Activated CD8-positive, alpha-beta memory T cell treated with anti-CD3 and anti-CD28 coated beads for 24 hours (primary cell): ENCODE measurements around the gene SDF4.

Source experiments
- DNase-seq: peaks from one replicate; pipeline ENCODE4 v3.0.0-alpha.2; 2020

SDF4 gene

DNA sequence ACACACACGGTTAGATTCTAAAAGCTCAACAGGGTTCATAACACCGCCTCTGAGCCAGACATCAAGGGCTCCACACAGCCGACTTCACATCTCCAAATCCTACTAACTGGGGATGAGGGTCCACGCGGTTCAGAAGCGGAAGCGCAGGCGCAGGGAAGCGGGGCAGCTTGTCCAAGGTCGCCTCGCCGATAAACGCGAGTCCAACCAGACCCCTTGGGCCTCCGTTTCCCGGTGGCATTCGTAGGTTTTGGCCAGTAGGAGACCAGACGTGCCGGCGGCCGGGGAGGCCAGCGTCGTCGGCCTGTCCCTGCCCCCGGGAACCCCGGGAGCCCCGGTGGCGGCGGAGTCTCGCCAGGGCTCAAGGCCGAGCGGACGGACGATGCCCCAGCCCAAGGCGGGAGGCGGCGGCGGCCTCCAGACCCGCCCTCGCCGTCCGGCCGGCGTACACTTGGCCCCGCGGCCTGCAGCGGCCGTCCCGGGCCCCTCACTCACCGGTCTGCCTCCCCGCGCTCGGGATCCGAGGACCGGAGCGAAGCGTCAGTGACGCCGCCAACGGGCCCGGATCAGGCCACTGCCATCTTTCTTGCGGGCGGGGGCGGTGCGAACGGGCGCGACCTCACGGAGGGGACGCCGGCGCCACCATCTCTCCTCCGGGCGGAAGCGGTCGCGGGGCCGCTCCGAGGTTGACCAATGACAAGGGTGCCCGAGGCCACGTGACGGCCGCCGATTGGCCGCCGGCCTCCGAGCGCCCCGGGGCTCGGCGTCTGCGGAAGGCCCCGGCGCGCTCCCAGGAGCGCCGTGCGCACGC is at the start of gene SDF4:
SDF4 (minus strand) TSS at position 602 of the 808 bp plus-strand sequence. CDS start 3,229 bp downstream, outside the sequence.
- peak; percentile 96 for DNase-seq

DNA sequence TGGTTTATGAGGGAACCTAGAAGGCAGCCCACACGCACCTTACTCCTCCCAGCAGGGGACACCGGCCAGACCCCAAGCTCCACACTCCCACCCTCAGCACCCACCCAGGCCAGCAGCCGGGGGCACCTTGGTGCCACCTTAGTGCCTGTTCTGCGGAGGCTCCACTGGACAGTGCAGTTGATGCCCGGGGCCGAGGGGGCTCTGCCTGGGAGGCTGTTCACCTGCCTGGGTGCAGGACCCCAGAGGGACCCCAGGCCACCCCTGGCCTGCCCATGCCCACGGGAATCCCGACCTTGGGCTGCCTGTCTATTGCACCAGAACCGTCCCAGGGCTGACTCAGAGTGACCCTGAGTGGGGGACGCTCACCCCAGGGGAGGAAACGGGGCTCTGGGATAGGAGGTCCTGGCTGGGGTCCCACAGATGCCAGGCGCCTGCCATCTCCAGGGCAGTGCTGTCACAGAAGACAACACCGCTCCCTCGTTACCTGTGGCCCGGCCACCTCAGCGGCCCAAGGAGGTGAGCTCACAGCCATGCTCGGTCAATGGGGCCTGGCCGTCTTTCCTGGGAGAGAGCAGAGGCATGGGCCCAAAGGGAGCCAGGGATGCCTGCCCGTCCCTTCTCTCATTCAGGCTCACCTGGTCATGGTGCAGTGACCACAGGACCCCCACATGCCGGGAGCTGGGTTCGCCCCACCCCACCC is 49.1 kb upstream of the SDF4 start:
- DNase-seq: no peak

GRCh38 chr1:1279028-1279427 is 47.2 kb upstream of the SDF4 start:
- no peak for DNase-seq

GRCh38 chr1:1278620-1279019 is 46.8 kb upstream of the SDF4 start:
- DNase-seq: no peak

DNA sequence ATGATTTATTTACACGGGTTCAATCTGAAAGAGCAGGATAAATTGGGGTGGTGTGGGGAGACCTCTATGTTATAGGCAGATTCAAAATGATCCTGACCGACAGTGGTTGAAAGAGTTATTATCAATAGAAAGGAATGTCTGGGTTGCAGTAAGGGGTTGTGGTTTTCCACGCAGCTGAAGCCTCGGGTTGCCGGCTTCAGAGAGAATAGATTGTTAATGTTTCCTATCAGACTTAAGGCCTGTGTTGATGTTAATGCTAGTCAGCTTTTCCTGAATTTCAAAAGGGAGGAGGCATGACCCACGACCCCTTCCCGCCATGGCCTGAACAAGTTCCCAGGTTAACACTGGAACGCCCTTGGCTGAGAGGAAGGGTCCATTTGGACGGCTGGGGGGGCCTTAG is 44.0 kb upstream of the SDF4 start:
- DNase-seq: no peak

- DNase-seq: no peak
Observed at GRCh38 chr1:1274931-1275431, 43.2 kb upstream of the SDF4 start.

- no peak for DNase-seq
Observed at GRCh38 chr1:1274299-1274930, 42.6 kb upstream of the SDF4 start.

DNA sequence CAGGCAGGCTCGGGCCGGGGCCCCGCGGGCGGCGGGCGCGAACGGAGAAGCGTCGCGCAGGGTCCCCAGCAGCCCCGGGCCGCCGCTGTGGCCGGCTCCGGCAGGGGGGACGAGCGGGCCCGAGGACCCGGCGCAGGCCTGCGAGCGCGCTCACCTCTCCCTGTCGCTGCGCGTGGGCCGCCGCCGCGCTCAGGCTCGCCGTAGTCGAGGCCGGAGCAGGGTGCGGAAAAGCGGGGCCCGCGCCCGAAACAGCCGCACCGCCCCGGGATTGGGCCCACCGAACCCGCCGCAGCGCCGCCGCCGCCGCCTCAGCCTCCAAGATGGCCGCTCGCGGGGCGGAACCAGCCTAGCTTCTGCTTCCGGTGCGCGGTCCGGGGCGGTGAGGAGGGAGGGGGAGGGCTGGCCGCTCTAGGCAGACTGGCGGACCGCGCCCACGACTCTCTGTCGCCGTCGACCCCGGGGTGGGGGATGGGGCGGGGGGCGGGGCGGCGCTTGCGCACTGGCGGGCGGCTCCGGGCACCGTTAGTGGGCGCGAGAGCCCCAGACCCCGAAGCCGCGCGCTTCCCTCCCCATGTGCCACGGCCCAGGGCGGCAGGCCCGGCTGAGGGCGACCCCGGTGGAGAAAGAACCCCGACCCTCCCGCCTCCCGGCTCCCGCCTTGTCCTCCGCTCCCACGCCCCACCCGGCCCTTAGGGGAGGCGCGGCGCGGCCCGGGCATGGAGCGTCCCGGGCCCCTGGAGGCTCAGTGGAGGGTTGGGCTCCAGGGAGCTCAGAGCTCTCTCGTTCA is 41.9 kb upstream of the SDF4 start, which contains the start of gene UBE2J2:
UBE2J2 (minus strand) TSS at position 343 of the 787 bp plus-strand sequence. CDS start 5,862 bp downstream, outside the sequence.
- peak; percentile 96 for DNase-seq

GRCh38 chr1:1273209-1273511 is 41.4 kb upstream of the SDF4 start:
- DNase-seq: no peak

DNA sequence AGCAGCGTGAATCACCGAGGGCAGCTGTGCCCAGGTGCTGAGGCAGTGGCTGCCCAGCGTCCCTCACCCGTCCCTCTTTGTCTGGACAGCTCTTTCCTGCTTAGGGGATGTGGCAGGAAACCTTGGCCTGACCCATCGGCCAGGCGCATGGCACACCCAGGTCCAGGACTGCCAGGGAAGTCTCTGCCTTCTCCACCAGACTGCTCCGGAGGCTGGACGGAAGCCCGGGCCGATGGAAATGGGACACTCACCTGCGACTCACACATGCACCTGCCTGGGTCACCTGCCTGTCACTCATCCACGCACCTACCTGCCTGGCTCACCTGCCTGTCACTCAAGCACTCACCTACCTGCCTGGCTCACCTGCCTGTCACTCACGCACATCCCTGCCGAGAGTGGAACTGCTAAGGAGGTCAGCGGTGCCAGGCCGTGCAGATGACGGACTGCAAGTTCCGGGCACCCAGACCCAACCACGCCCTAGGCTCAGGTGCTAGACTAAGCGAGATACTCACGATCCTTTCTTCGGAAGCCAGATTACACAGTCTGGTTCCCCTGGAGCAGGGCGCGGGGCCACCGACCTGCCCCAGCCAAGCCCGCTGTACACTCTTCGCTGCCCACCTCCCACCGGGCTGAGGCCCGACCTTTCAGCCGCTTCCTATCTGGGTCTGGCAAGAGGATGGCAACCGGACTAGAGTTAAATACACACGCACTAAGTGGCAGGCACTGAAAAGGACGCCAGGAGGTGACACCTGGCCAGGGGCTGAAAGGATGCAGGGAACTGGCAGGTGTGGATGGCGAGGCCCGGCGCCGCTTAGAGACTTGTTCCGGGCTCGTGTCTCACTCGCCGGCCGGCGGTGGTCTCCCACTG is 40.8 kb upstream of the SDF4 start:
- DNase-seq: no peak

GRCh38 chr1:1270813-1271212 is 39.0 kb upstream of the SDF4 start:
- DNase-seq: no peak

- no peak for DNase-seq
Observed at GRCh38 chr1:1268284-1268682, 36.5 kb upstream of the SDF4 start.

DNA sequence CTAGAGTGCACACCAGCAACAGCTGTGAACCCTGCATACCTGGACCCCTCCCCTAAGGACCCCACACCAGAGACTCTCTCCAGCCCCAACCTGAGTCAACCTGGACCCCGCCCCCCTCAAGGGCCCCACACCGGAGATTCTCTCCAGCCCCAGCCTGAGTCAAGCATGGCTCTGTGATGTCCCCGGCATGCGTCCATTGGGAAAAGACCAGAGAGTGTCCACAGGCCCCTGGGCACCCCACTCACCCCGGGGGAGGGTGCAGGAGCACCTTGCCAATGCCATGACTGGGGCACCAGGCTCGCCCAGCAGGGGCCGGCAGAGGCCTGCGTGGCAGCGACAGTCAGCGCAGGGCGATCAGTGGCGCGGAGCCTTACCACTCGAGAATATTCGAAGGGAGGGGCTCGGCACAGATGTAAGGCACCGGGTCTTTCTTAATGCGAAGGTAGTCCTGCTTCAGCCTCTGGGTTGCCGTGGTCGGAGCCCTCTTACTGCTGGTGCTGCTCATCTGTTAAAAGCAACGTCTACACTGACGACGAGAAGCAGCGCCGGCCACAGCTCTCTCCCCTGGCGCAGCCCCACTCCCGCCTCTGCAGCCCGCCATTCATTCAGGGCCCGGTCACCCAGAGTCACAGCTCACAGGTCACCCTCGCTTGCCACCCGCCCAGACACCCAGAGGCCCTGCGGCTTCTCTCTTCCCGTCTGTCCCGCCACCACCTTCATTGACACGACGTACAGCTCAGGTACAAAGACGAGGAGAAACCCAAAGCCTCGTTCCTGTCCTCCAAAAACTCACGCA is 35.9 kb upstream of the SDF4 start:
- no peak for DNase-seq

DNA sequence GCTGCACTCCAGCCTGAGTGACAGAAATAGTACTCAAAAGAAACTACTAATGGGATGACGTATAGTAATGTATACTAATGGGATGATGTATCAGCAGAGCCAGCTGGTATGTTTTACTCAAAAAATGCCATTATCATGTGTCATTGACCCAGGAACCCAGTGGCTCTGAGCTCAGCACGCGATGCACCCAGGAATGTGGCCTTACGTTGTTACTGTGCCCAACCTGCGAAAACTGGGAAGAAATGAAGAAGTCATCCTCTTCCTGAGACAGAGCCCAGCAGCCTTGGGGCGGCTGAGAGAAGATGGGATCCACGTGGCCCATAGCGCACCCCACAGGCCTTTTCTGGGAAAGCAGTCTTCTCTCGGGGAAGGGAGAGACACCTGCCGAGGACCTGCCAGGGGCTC is 33.1 kb upstream of the SDF4 start:
- no peak for DNase-seq

DNA sequence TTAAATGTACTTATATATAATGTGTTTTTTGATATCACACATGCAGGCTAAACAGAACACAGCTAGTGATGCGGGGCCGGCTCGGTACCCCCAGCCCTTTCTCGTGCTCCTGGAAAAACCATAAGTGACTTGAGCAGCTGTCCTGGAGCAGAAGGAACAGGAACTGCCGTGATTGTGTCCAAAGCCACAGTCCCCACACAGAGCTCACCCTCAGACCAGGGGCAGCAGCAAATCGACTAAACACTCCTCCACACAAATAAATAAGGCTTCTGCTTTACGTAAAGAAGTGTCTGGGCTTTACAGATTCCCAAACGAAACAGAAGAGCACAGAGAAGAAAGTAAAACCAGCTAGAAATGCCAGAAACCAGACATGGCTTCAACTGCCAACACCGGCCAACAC is 32.2 kb upstream of the SDF4 start:
- no peak for DNase-seq

GRCh38 chr1:1262758-1263157 is 31.0 kb upstream of the SDF4 start:
- no peak for DNase-seq

- DNase-seq: no peak
Observed at GRCh38 chr1:1262071-1262470, 30.3 kb upstream of the SDF4 start.

DNA sequence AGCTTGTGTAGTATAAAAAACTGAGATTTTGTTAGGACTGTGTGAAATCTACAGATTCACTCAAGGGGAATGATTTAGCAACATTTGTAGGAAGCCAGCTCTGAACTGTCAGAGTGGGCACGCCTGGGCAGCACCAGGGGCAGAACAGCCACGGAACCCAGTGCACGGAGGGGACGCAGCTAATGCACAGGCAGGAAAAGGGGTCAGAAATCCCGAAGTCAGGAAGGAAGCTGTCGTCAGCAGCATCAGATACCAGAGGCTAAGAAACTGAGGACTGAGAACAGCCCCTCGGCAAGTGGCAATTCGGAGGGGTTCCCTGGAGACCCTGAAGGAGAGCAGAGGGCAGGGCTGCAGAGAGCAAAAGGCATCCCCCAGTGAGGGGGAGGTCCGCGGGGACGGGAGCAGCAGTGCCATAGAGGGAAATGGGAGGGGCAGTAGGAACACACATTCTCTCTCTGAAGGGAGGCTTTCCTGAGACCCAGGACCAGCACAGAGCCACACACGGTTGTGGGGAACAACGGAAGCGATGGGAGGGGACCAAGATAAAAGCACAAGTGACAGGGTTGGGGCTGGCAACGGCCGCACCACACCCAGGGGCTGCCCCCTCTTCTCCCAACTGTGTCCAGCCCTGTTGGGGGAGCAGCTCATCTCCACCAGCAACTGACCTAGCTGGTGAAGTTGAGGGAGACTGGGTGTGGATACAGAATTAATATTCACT is 29.2 kb upstream of the SDF4 start:
- DNase-seq: no peak

GRCh38 chr1:1259951-1260600 is 28.3 kb upstream of the SDF4 start:
- no peak for DNase-seq

DNA sequence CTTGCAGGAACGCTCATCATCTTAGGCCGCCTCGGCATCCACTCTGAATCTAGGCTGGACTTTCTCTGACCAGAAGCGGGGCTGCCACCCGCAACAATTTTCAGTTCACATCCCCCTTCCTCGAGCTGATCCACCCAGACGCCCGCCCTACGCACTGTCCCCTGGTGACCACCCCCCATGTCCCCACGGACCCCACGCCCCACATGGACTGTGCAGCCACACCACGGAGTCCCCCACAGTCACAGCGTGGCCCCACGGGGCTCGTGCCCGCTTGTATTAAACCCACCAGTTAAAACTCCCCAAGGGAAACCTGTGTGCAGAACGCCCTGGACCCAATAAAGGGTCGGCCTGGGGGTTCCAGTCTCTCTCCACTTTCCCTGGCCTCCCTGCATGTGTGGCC is 27.7 kb upstream of the SDF4 start:
- no peak for DNase-seq
